ENCODE results near the gene WNK4. TPM values are rescaled to one million over a fixed set of nuclear protein-coding genes. Genes with fewer than 3 reads are reported as not detected.

The WNK4 gene
- total and polyA plus RNA-seq, 2 experiments from 2014 or later: 0.10 to 0.65 TPM

- no peak for TF ChIP-seq CTCF (conservative IDR thresholded peaks at IDR 0.05; ENCODE audit: low read depth in 2 of 2)
- TF ChIP-seq EZH2 (IDR thresholded peaks at IDR 0.05; ENCODE audit: low read depth, unreplicated experiment): no peak
These were observed 11.5 kb downstream of the WNK4 start (continued) for GRCh38 chr17:42791948-42792347.

GRCh38 chr17:42792545-42792944, 12.1 kb downstream of the WNK4 start:
- ATAC-seq (no peak), DNase-seq (ENCODE audit: low spot score) (no peak)
- Histone ChIP-seq H2AFZ (no peak overlapping the region), H3K27me3 (ENCODE audit: insufficient read depth) (no peaks in the 10 kb centered on the region), H3K27ac (ENCODE audit: low read depth) (no peak overlapping the region), H3K4me2 (no peak overlapping the region), H3K4me3 (no peak overlapping the region), H3K79me2 (replicated peaks; ENCODE audit: insufficient read depth) (peaks cover under 1% of the 10 kb centered on the region), H3K9me2 (ENCODE audit: insufficient read depth) (no peaks in the 10 kb centered on the region), H3K36me3 (ENCODE audit: insufficient read depth) (no peaks in the 10 kb centered on the region), H4K20me1 (replicated peaks; ENCODE audit: insufficient read depth) (no peaks in the 10 kb centered on the region), H3F3A (replicated peaks; ENCODE audit: low read depth) (no peaks in the 10 kb centered on the region), H3K4me1 (ENCODE audit: insufficient read depth) (peaks cover 1% of the 10 kb centered on the region; the same call in 1 of the 2 replicates)
- H3K27me3 Mint-ChIP-seq (ENCODE audit: insufficient read depth, low read depth, poor library complexity): peaks cover 8% of the 10 kb centered on the region
- H3K9me3 Mint-ChIP-seq: no peaks in the 10 kb centered on the region
- H3K27ac Mint-ChIP-seq: no peak overlapping the region
- TF ChIP-seq POLR2AphosphoS5 (IDR thresholded peaks at IDR 0.05; ENCODE audit: low read depth) (no peak), NANOG (IDR thresholded peaks at IDR 0.05; ENCODE audit: borderline replicate concordance) (no peak), EZH2phosphoT487 (IDR thresholded peaks at IDR 0.05; ENCODE audit: unreplicated experiment) (no peak), JUNB (IDR thresholded peaks at IDR 0.05; ENCODE audit: unreplicated experiment) (no peak), ZNF114 (CRISPR knock-in tag; IDR thresholded peaks at IDR 0.05) (no peak), ZNF331 (CRISPR knock-in tag; IDR thresholded peaks at IDR 0.05; ENCODE audit: low read depth) (no peak)
- H3K4me1 Mint-ChIP-seq: peaks cover 1% of the 10 kb centered on the region; the same call in 1 of the 3 replicates
- H3K4me3 Mint-ChIP-seq: no peak overlapping the region
- peaks cover 7% of the 10 kb centered on the region for H3K36me3 Mint-ChIP-seq (ENCODE audit: low read depth)

- ATAC-seq (no peak), DNase-seq (ENCODE audit: low spot score) (no peak)
- Histone ChIP-seq H3K79me2 (replicated peaks; ENCODE audit: insufficient read depth) (peaks cover 8% of the 10 kb centered on the region), H3K4me2 (no peak overlapping the region), H3K4me1 (ENCODE audit: insufficient read depth) (peaks cover 6% of the 10 kb centered on the region; the same call in 1 of the 2 replicates), H2AFZ (no peak overlapping the region), H3K9me2 (ENCODE audit: insufficient read depth) (no peaks in the 10 kb centered on the region), H3F3A (replicated peaks; ENCODE audit: low read depth) (no peaks in the 10 kb centered on the region), H3K4me3 (no peak overlapping the region), H3K27ac (ENCODE audit: low read depth) (no peak overlapping the region), H4K20me1 (replicated peaks; ENCODE audit: insufficient read depth) (no peaks in the 10 kb centered on the region), H3K27me3 (ENCODE audit: insufficient read depth) (peaks cover 11% of the 10 kb centered on the region), H3K36me3 (ENCODE audit: insufficient read depth) (no peaks in the 10 kb centered on the region)
- Mint-ChIP-seq H3K27me3 (ENCODE audit: insufficient read depth, low read depth, poor library complexity) (peaks cover 13% of the 10 kb centered on the region), H3K4me1 (peaks cover 5% of the 10 kb centered on the region; the same call in 1 of the 3 replicates), H3K36me3 (ENCODE audit: low read depth) (peaks cover 13% of the 10 kb centered on the region), H3K4me3 (no peak overlapping the region), H3K27ac (no peak overlapping the region), H3K9me3 (peaks cover 11% of the 10 kb centered on the region)
- TF ChIP-seq JUNB (IDR thresholded peaks at IDR 0.05; ENCODE audit: unreplicated experiment) (no peak), EZH2 (IDR thresholded peaks at IDR 0.05; ENCODE audit: low read depth, unreplicated experiment) (no peak), NANOG (IDR thresholded peaks at IDR 0.05; ENCODE audit: borderline replicate concordance) (no peak), CREB1 (CRISPR knock-in tag; IDR thresholded peaks at IDR 0.05; ENCODE audit: low read depth) (no peak)
These were observed 14.7 kb downstream of the WNK4 start for GRCh38 chr17:42795061-42795460.

All from GM23338 (cell line).